ENCODE data around the gene TSC22D4.
A peak's percentile ranks its signal among the peaks of the same experiment; 100 is the strongest.
"Not testable (repeated sequence)": the region's sequence is repeated elsewhere in the genome, so short reads cannot be mapped to it uniquely, and the experiment has no call there.

Gene TSC22D4

GRCh38 chr7:100441641-100442535 is 37.1 kb downstream of the TSC22D4 start:
- no peak for DNase-seq

- DNase-seq = not testable (repeated sequence)
Measured at GRCh38 chr7:100439244-100439643, 39.8 kb downstream of the TSC22D4 start.

DNA sequence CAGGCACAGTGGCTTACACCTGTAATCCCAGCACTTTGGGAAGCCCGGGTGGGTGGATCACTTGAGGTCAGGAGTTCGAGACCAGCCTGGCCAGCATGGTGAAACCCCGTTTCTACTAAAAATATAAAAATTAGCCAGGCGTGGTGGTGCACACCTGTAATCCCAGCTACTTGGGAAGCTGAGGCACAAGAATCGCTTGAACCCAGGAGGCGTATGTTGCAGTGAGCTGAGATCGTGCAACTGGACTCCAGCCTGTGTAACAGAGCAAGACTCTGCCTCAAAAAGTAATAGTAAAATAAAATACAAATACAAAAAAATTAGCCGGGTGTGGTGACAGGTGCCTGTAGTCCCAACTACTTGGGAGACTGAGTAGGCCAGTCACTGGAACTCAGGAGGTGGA is 40.3 kb downstream of the TSC22D4 start:
- not testable (repeated sequence) for DNase-seq

GRCh38 chr7:100438172-100438571 is 40.8 kb downstream of the TSC22D4 start:
- DNase-seq = no peak

GRCh38 chr7:100437150-100438100 is 41.6 kb downstream of the TSC22D4 start:
- no peak for DNase-seq

DNA sequence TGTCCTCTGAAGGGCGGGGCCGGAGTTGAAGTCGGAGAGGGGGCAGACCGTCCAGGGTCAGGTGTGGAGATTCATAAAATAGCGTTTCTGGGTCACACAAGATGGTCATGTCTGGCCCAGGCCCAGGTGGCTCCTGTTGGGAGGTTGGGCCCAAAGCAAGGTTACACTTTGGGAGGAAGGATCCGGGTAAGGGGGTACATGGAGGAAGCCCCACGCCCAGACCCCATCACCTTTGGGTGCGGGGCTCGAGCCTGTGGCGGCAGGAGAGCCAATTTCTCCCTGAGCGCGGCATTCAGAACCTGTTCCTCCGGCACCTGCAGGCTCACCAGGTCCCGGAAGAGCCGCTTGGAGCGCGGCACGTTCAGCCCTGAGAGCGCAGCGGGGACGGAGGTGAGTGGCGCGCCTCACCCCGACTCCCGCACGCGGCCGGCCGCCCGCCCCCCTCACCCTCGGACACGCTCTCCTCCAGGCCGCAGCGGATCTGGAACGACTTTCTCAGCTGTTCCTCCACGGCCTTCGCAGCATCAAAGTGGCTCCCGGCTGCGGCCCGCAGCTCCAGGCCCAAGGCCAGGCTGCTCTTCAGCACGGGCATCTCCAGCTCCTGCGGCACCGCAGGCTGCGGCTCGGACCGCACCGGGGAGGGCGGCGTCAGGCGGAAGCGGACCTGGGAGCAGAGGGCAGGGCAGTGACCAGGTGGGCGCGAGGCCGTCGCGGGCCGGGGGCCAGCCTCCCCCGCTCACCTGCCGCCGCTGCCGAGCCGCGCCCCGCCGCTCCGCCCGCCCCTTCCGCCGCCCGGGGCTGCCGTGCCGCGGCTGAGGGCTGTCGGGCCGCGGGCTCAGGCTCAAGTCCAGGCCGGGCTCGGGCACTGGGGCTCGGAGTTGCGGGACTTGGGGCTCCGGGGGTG is 43.4 kb downstream of the TSC22D4 start:
- peak in 1 of 2 experiments; percentile 35 for DNase-seq

DNA sequence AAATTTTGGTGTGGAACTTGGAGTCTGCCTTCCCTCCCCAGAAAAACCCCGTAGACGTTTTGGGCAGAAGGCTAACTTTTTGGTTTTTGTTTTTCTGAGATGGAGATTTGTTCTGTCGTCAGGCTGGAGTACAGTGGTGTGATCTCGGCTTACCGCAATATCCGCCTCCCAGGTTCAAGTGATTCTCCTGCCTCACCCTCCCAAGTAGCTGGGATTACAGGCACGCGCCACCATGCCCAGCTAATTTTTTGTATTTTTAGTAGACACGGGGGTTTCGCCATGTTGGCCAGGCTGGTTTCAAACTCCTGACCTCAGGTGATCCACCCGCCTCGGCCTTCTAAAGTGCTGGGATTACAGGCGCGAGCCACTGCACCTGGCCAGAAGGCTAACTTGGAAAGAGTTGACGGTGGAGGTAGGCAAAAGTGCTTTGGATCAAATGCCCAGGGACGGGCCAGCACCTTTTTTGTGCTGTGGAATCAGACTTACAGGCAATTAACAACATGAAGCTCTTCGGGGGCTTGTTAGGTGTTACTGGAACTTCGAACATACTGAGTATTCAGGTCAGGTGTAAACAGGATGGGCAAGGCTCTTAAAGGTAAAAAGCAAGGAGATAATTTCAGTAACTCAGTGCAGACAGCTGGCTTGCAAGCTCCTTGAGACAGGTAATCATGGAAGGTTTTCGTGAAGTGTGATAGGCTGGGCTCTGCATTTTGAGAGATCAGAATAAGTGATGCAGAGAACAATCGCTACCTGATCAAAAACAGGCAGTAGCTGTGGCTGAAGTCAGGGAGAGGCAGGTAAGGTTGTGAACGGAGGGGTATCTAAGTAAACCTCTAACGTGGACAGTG is 44.5 kb downstream of the TSC22D4 start:
- no peak for DNase-seq

GRCh38 chr7:100433592-100434296 is 45.3 kb downstream of the TSC22D4 start:
- DNase-seq = no peak

DNA sequence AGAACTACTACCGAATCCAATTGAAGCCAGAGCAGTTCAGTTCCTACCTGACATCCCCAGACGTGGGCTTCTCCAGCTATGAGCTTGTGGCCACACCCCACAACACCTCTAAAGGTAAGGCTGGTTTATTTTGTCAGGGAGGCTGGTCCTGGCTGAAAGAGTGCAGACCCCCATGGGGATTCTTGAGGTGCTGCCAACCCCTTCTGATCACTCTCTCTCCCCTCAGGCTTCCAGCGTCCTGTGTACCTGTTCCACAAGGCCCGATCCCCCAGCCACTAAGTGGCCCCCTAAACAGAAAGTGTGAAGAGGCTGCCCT is 45.8 kb downstream of the TSC22D4 start:
- no peak for DNase-seq

DNA sequence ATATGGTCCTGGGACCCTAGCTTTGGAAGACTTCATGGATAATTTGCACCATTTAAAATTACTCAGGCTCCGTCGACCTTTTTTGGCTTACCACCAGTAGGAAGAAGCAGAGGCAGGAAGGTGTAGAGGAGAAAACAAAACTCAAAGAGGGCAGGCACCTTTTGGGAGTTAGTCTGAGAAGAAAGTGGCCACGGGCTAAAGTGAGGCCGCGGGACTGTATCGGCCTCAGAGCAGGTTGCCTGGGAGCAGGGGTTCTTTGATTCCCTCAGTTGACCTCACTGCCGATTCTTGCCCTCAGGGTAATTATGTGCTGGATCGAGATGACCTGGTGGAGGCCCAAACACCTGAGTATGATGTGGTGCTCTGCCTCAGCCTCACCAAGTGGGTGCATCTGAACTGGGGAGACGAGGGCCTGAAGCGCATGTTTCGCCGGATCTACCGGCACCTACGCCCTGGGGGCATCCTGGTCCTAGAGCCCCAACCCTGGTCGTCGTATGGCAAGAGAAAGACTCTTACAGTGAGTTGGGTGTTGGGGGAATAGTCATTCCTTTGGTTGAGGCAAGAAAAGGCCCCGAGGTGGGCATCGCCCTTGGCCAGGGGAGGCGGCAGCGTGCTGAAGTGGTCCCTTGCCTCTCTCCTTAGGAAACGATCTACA is 46.3 kb downstream of the TSC22D4 start:
- no peak for DNase-seq

GRCh38 chr7:100432053-100432452 is 47.0 kb downstream of the TSC22D4 start:
- no peak for DNase-seq

DNA sequence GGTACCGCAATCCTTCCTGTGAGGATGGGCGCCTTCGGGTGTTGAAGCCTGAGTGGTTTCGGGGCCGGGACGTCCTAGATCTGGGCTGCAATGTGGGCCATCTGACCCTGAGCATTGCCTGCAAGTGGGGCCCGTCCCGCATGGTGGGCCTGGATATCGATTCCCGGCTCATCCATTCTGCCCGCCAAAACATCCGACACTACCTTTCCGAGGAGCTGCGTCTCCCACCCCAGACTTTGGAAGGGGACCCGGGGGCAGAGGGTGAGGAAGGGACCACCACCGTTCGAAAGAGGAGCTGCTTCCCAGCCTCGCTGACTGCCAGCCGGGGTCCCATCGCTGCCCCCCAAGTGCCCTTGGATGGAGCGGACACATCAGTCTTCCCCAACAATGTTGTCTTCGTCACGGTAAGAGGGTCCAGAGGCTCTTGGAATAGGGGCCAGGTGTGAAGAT is 47.7 kb downstream of the TSC22D4 start:
- DNase-seq = no peak

GRCh38 chr7:100430493-100431285 is 48.3 kb downstream of the TSC22D4 start:
- DNase-seq = no peak

DNA sequence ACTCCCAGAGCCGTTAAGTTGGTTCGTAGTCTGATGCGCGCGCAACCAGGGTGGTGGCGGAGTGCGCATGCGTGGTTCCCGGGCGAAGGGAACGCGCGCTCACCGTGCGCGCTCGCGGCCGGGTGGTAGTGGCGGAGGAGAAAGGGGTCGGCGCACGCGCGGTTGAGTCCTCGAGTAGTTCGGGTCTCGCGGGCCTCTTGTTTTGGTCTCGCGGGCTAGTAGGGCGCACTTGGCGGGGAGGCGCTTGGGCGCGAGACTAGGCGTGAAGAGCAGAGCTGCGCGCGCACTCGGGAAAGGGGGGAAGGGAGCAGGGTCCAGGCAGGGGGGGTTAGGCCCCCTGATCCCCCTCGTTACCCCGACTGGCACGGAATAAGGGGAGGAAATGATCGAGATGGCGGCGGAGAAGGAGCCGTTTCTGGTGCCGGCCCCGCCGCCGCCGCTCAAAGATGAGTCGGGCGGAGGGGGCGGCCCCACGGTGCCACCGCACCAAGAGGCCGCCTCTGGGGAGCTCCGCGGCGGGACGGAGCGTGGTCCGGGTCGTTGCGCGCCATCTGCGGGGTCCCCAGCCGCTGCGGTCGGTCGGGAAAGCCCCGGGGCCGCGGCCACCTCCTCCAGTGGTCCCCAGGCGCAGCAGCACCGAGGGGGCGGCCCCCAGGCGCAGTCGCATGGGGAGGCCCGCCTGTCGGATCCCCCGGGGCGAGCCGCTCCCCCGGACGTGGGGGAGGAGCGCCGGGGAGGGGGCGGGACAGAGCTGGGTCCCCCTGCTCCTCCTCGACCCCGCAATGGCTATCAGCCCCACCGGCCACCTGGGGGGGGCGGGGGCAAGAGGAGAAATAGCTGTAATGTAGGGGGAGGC is 49.1 kb downstream of the TSC22D4 start, which contains the start of gene MEPCE:
MEPCE (plus strand) TSS at position 195 of the 856 bp plus-strand sequence; CDS start at position 383, 188 bp downstream.
- DNase-seq = peak; percentile 54 to 87

- DNase-seq = peak; percentile 97 to 98
Measured at GRCh38 chr7:100428967-100429636, 49.9 kb downstream of the TSC22D4 start.

GRCh38 chr7:100428199-100428966 is 50.6 kb downstream of the TSC22D4 start, which contains the start of gene ZCWPW1:
Gene ZCWPW1, minus strand, starts transcription at chr7:100428703. Its CDS starts 8,054 bp downstream, at chr7:100420649.
- DNase-seq = peak; percentile 93 to 94

DNA sequence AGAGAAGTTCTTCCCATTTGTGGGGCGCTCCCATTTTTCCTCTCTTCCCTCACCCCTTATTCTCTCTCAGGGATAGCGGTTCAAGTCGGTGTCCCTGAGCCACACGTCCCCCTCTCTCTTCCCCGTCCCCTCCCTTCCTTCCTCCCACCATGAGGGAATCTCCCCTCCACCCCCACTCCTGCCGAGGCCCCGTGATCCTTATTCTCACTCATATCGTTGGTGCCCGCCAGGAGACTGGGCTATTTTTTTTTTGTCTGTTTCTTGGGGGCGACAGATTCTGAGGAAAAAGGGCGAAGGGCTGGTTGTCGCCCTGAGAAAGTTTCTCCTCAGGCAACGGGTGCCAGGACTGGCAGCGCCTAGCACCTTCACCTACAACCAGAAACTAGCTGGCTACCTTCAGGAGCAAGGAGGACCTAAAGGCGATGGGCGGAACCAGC is 51.2 kb downstream of the TSC22D4 start:
- DNase-seq = no peak
